ENCODE results near the gene RRP1.
A peak's percentile ranks its signal among the peaks of the same experiment; 100 is the strongest.

RRP1 gene

DNA sequence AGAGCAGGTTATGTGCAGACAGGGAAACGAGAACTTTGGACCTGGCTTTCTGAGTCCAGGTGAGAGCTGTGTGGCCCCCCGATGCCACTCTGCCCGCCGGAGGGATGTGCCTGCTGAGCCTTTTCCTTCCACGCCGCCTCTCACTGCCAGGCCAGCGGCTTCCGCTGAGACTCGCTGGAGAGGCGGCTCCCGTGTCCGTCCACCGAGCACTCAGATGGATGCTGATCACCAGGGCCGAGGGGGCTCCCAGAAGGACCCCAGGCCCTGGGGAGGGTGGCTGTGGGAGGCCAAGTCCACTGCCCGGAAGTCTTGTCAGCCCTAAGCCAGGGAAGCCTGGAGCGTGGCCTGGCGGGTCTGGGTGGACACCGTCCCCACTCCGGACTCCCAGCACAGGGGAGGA, 29.7 kb upstream of the RRP1 start:
- DNase-seq: no peak

DNA sequence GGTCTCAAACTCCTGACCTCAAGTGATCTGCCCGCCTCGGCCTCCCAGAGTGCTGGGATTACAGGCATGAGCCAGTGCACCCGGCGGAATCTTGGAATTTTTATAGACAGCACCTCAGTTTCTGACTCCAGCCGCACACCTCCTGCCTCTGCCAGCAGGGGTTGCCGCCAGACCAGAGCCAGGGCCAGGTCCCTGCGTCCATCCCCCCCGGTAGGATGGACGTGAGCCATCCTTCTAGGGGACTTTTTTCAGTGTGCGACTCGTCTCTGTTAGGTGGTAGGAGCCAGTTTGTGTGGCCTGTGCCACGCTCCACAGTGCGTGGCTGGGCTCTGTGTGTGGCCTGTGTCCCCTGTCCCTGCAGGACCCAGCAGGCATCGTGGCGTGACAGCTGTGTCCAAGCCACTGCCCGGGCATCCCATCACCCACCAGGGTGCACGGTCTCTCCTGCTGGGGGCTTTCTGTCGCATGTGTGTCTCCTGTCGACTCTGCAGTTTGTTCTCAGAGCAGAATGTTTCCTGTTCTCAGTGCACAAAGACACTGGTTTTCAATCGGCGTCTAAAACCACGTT, 28.9 kb upstream of the RRP1 start:
- DNase-seq: no peak

DNA sequence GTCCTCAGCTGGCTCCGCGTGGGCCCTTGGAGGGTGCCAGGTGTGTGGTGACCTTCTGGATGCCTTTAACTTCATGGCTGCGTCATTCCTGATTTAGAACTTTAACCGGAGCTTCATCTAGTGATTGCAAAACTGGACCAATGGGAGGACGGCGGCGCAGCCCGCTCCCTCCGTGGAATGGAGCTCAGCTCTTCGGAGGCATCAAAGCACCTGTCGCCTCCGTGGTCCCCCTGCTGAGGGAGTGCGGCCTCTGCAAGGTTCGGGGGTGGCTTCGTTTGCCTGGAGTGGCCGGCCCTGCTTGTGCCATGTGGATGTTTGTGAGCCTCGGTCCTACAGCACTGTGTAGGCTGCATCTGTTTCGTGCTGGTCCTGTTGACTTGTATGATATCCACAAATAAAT, 27.5 kb upstream of the RRP1 start:
- DNase-seq: no peak

DNA sequence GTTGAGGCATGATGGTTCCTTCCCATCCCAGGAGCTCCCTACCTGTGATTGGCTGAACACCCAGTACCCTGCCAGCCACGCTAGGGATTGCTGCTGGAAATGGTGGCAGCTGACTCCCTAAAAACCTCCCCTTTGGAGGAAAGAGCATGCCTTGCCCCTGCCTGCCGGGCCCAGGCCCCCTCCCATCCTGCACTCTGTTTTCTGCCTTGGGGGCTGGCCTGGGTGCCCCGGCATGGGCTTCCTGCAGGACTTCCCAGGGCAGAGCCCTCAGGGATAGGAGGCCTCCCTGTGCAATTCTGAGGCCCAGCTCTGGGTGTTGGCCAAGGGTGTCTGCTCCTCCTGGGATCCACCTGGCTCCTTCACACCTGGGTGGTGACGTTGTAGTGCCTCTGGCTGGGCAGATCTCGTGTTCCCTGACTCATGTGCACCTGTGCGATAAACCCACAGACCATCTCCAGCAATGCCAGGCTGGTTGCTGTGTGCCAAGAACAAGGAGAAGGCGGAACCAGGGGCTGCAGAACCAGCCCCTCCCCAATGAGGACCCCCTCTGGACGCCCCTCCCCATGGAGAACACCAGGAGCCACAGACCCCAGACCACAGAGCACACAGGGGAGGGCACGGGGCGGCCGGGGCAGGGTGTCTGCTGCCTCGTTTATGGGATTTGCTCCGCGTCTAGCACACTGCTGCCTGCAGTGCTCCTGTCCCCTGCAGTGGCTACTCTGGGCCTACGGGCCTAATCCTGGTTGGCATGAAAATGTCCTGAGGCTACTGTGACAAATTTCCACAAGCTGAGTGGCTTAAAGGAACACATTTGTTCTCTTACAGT, 26.9 kb upstream of the RRP1 start:
- DNase-seq: no peak

DNA sequence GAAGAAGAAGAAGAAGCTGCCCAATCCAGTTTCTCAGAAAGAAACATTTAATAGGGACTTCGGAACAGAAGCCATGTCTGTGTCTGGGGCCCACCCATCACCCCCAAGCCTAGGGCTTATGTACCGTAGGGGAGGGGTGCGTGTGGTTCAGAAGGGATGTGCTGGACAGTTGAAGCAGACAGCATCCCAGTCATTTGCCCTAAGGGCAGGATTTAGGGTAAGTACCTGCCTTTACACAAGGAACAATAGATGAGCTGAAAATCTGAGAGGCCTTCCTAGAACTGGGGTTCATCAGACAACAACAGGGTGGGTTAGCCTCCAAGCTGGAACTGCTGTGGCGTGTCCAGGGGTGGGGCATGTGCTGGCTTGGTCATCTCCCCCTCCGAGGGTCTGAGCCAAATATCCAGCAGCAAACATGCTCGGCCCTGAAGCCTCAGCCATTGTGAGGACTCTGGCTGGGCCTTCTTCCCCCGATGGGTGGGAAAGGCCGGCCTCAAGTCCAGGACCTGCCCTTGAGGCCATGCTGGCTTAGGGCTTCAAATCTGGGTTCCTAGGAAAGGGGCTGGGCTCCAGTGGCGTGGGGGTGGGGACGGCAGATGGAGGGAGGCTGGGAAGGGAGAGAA, 25.4 kb upstream of the RRP1 start:
- no peak for DNase-seq

DNA sequence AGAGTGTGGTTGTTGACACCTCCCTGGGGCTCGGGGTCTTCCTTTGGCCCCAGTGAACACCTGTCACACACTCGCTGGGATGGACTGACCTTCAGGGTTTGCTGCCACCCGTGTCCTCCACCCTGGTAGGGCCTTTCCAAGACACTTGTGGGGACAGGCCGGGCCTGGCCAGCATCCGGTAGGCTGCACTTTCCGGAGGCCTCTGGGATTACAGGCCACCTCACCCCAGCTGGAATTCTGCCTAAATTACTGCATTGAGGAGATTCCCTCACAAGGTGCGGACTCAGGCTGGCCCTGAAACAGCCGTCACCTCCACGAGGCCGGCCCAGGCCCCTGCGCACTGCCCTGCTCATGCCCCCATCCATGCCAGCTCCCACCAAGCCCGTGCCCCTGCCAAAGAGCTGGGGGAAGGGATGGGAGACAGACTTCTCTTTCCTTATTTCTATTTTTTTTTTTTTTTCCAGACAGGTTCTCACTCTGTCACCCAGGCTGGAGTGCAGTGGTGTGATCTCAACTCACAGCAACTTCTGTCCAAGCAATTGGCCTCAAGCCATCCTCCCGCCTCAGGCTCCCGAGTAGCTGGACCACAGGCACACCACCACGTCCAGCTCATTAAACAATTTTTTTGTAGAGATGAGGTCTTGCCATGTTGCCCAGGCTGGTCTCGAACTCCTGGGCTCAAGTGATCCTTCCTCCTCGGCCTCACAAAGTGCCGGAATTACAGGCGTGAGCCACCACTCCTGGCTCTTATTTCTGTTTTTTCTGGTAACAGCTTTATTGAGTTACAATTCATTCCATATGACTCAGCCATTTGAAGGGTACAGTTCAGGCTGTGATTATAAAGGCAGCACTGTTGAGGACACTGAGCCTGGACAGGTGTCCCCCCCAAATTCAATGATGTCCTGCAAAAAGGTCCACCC, 24.5 kb upstream of the RRP1 start:
- DNase-seq: no peak

DNA sequence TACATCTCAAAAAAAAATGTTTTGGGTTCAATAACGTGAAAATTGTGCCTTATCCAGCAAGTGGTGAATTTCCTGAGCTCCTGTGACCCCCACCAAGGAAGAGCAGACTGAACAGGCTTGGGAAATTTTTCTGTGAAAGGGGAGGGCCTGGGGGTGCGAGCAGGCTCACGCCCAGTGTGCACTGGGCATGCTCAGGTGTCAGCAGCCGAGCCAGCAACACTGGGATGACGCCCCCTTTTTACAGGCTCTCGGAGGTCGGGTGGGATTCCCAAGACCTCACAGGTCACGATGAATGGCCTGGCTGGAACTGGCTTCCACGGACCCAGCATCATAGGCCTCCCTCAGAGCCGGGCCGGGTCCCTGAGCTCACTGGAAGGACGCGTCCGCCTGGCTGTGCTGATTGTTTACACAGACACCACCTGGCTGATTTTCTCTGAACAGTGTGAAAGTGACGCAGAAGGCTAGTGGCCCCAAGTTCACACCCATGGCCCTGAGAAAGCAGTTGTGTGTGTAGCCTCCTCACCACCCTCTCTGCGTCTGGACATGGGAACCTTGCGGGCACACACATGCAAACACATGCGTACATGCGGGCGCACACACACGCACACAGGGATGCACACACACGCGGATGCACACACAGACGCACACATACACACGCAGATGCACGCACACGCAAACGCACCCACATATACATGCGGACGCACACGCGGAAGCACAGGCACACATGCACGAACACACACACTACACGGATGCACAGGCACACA, 22.5 kb upstream of the RRP1 start:
- no peak for DNase-seq

DNA sequence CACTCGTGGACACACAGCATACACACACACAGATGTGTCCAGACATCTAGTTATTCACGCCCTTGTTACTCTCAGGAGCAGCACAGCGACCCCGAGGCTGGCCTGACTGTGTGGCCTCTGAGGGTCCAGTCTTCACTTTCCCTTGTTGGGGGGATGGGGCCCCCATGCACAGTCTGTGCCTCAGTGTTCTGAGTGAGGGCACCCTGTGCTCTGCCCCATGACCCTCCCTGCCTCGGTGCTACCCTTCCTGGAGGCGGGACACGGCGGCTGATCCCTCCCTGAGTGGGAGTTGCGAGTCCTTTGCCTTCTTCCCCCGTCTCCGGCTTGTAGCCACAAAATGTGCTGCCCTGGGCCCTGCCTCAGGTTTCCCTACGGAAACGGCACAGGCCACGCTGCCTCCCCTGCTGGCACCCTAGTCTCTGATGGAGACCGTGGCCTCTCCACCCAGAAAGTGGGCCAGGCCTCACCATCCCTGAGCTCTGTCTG, 21.8 kb upstream of the RRP1 start:
- no peak for DNase-seq

DNA sequence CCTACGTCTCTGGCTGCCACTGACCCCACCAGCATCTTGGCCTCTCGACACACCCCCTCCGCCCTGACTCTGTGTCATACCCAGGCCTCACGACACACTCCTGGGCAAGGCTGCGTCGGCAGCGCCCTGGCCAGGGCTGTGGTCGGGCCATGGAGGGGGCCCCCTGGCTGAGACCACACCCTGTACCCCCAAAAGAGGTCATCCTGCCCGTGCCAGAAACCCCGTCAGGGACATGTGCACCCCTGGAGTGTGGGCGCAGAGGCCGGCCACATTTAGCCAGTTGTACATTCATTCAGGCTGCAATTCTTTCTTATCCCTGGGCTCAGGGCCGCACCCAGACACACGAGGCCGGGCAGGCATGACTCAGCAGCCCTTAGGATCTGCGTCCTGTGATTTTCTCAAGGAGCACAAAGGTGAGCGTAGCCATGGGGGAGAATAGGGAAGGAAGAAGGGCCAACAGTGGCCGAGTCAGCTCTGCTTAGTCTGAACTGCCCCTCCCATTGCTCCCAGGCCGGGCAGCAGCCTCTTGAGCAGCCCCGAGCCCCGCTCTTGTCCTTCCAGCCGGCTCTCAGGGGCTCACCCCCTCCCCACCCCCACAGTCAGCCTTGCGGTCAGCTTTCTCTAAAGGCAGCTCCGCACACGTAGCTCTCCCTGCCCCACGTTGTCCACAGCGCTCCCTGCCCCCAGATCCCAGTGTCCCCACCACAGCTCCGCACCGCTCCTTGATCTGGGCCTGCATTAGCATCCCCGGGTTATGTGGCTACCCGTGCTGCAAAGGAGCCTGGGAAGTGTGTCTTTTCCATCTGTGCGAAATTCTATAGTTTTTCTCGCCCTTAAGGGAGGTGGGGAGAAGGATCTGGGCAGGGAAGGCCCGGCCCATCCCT, 21.2 kb upstream of the RRP1 start:
- DNase-seq: no peak

DNA sequence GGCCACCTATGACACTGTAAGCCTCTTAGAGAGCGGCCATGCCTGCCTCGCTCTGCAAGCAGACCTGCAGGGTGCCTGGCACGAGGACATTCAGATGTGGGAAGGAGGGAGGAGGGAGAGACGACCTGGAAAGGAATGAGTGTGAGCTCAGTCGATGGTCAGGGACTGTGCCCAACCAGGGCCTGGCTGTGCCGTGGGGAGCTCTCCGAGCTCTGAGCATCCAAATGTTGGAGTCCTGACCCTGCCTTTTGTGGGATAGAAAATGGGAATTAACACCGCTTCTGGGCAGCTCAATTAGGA, 20.6 kb upstream of the RRP1 start:
- DNase-seq: no peak

DNA sequence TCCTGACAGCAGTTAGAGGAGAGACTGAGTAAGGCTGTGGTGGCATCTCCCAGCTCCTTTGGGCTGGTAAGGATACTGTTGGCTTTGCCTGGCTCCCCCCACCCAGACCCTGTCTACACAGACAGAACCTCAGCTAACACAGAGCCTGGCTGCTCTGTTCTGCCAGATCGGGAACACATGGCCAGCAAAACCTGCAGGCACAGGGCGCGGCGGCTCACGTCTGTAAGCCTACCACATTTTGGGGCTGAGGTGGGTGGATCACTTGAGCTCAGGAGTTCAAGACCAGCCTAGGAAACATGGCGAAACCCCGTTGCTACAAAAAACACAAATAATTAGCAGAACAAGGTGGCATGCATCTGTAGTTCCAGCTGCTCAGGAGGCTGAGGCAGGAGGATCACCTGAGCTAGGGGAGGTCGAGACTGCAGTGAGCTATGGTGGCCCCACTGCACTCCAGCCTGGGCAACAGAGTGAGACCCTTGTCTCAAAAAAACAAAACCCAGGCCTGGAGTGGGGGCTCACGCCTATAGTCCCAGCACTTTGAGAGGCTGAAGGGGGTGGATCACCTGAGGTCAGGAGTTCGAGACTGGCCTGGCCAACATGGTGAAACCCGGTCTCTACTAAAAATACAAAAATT, 19.9 kb upstream of the RRP1 start:
- DNase-seq: no peak

DNA sequence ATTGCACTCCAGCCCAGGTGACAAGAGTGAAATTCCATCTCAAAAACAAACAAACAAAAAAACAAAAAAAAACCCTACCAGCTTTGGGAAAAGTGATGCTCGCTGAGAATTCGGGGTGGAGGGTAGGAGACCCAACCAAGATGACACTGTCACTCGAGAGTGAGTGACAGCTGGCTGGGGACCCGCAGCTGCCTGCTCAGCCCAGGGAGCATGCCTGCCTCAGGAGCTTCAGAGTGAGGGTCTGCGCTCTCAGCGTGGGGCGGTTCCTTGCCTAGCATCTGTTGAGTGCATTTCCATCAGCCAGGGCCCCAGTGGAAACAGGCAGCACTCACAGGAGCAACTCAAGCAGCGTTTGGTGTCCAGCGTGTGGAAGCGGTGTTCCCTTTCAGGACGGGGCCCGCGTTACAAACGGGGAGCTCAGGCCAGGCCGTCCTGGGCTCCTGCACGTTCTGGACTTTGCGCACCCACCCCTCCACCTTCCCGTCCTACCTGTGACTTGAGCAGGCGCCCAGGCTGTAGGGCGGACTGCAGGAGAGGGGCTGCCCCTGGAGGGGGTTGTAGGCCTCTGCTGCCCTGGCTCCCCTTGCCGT, 19.2 kb upstream of the RRP1 start:
- no peak for DNase-seq

DNA sequence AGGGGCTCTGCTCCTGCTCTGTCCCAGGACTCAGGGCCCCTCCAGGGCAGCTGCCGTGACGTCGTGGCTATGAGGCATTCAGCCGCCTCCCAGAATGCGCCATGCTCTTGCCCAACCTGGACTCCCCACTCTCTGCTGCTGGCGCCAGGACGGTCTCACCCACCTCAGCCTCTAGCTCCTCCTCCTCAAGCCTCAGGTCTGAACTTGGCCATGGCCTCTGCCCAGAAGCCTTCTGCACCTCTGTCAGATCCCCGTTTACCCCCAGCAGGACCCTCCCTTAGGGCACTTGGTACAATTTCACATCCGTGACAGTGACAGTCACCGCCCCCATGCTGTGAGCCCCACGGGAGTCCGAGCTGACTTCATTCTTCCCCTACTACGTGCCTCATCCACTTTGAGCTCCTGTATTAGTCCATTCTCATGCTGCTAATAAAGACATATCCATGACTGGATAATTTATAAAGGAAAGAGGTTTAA, 18.1 kb upstream of the RRP1 start:
- no peak for DNase-seq

DNA sequence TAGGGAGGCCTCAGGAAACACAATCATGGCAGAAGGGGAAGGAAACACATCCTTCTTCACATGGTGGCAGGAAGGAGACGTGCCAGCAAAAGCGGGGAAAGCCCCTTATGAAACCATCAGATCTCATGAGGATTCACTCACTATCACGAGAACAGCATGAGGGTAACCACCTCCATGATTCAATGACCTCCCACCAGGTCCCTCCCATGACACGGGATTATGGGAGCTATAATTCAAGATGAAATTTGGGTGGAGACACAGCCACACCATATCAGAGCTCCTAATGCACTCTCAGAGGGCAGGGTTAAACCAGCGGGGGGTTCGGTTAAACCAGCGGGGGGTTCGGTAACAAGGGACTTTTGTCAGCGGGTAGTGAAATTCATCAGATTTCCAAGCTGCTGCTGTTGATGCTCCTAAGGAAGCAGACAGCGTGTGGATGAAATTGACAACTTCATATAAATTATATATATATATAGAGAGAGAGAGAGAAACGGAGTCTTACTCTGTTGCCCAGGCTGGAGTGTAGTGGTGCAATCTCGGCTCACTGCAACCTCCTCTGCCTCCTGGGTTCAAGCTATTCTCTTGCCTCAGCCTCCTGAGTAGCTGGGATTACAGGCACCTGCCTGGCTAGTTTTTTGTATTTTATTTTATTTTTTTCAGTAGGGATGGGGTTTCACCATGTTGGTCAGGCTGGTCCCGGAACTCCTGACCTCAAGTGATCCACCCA, 17.5 kb upstream of the RRP1 start:
- DNase-seq: no peak

DNA sequence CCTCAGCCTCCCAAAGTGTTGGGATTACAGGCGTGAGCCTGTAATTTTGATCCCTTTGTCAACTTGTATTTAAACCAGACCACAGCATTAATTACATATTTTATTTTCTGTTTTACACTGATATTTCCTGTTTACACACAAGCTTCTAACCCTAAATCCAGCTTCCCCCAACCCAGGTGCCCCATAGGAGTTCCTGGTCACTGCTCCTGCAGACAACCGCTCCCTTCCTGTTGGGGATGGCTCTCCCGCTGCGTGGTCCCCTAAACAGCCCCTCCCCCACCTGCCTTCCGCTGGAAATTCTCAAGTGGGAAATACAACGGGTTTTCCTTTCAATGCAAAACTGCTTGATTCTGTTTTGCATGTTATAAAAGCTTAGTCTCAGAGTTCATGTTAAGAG, 17.0 kb upstream of the RRP1 start:
- no peak for DNase-seq

DNA sequence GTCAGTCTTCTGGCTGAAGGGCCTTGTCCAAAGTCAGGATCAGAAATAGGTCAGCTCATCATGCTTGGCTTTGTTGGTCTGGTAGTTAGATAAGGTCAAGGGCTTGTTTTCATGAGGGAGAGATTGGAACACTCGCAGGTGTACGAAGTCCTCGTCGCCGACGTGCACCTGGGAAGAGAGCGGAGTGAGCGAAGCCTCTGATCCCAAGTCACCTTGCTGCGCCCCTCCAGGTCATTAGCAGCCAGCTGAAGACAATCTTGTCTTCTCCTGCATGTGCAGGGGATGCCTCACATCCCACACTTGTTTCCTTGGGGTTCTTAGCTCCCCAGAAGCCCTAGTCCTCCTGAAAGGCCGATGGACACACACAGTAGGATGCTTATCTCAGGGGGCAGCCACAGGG, 15.2 kb upstream of the RRP1 start:
- no peak for DNase-seq

DNA sequence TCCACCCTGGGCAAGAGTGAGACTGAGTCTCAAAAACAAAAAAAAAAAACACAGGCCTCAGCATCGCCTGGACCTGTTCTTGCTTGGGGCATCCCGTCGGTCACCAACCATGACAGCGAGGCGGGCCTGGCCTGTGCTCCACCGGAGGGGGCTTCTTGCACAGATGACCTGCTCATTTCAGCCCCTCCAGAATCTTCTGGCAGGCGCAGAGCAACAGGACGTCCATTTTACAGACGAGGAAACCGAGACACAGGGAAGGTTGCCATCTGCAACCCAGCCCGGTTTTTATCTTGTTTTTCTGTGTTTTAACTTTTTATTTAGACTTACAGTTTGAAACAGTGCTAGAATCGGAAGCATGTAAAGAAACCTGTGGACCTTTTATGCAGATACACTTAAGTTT, 14.2 kb upstream of the RRP1 start:
- DNase-seq: no peak

DNA sequence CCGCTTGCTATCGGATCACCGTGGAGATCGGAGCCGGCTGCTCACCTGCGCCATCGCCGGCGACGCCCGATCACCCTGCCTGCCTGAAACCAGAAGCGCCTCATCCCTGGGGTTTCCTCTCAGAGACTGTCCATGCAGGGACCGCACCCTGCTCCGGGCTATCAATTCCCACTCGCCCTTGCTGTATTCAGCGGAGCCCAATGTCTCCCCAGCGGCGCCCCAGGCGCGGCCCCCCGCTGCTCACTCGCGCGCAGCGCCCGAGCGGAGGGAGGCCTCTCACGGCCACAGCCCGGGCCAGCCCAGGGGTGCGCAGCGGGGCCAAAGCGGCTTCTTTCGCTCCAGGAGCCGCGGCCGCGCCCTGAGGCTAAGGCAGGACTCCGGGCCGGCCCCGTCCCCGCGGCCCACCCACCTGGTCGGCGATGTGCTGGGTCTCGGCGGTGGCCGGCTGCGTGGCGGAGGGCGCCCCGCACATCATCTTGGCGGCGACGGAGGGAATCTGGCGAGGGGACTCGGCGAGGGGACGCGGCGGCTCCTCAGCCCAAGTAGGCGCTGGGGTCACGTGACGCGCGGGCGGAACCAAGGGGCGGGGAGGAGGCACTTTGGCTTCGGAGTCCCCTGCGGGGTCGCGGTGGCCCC, 13.5 kb upstream of the RRP1 start, which contains the start of gene CSTB:
Gene CSTB (minus strand): TSS at position 514 of the 636 bp plus-strand sequence. CDS start 39 bp downstream, at position 475.
- peak; percentile 13 for DNase-seq

DNA sequence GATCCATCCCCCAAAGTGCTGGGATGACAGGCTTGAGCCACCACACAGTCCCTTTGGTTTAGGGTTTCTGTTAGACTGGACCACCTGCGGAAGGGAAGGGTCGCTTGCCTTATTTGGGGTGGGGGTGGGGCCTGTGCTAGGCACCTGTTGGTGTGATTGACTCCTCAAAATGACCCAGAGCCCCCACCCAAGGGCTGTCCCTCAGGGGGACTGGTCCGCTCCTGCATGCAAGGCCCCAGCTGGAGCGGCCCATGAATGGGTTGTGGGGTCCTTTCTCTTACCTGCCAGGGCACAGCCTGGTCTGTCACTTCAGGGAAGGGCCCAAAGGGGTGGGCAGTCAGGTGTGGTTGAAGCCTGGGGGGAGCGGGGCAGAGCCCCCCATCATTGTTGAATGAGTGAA, 11.4 kb upstream of the RRP1 start:
- no peak for DNase-seq

All from NCI-H1417 treated with DMSO at 0.1 percent for 48 hours (cell line).